Urinary bladder (tissue), 4 donors: ENCODE measurements around the gene GAPDHS. TPM values are rescaled to one million over a fixed set of nuclear protein-coding genes. Genes with fewer than 3 reads are reported as not detected.

Experiments
- DNase-seq: peaks from one replicate; pipeline ENCODE4 v3.0.0-alpha.2; 2015; ENCODE audit errors: extremely low spot score
- H3K27ac ChIP-seq: one replicate; pipeline ENCODE4 v1.5.1; 2013; ENCODE audit warnings: low read depth, mild to moderate bottlenecking, moderate library complexity
- H3K36me3 ChIP-seq: one replicate; pipeline ENCODE4 v1.6.1; 2013; ENCODE audit warnings: mild to moderate bottlenecking, moderate library complexity; ENCODE audit not compliant: insufficient read depth
- H3K4me1 ChIP-seq: one replicate; pipeline ENCODE4 v1.6.1; 2013; ENCODE audit warnings: mild to moderate bottlenecking, moderate library complexity; ENCODE audit not compliant: insufficient read depth
- H3K4me3 ChIP-seq: one replicate; pipeline ENCODE4 v1.5.1; 2013; ENCODE audit warnings: low read depth, low read length
- WGBS: extraction: QIAGEN DNeasy Blood & Tissue Kit; methylation state at CpG from one replicate; pipeline ENCODE4 v1.1.7; 2013; 5-methylcytosine and 5-hydroxymethylcytosine counted together
- polyA plus RNA-seq: library from polyadenylated mRNA; stranded (reverse); fragments of 200-250 nt; gene quantifications from one replicate; pipeline ENCODE4 v1.2.3, GENCODE V29; 2013
- total RNA-seq: library from RNA; depleted of rRNA; stranded (reverse); fragments of >200 nt; gene quantifications from one replicate; pipeline ENCODE4 v1.2.3, GENCODE V29; 2014
- donor health status: healthy with polysubstance abuse.
- donor health status: healthy.

The GAPDHS gene
- total and polyA plus RNA-seq, 2 donors: not detected

DNA sequence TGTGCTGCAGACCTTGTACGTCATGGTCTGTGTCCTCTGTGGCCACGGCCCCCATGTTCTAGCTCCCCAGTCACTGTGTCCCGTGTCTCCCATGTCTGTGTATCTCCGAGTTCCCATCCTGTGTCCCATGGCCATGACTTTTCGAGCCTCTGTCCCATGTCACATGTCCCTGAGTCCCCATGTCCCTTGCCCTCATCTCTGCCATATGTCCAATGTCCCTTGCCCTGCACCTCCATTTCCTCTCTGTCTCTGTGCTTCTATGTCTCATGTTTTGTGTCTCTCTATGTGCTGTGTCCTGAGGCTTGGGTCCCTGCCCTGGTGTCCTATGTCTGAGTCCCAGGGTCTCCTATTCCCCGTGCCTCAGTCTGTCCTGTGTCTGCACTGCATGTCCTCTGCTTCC is 28.2 kb downstream of the GAPDHS start:
- Histone ChIP-seq H3K4me3 (no peak overlapping the region), H3K36me3 (no peaks in the 10 kb centered on the region), H3K27ac (no peak overlapping the region), H3K4me1 (no peaks in the 10 kb centered on the region)
- DNase-seq: no peak
- 79% methylated on average over 6 of the region's 6 CpGs for WGBS

DNA sequence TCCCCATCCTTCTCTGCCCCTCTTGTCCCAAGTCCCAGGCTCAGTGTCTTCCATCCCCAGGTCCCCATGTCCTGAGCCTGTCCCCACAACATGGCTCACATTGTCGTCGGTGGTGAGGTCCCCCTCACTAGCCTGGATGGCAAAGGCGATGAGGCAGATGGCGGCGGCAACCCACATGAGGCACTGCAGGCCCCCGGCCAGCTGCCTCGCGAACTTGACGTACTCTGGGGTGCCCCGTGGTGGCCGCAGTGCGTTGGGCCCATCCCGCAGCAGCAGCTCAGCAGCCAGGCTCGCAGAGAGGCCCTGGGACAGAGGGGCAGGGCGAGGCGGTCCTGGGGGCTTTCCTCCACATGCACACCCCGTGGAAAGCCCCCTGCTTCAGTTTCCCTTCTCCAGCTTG is 29.1 kb downstream of the GAPDHS start:
- H3K4me1 ChIP-seq: no peaks in the 10 kb centered on the region
- DNase-seq: no peak
- H3K36me3 ChIP-seq: no peaks in the 10 kb centered on the region
- 50% methylated on average over 17 of the region's 17 CpGs for WGBS
- H3K27ac ChIP-seq: no peak overlapping the region
- H3K4me3 ChIP-seq: no peak overlapping the region

DNA sequence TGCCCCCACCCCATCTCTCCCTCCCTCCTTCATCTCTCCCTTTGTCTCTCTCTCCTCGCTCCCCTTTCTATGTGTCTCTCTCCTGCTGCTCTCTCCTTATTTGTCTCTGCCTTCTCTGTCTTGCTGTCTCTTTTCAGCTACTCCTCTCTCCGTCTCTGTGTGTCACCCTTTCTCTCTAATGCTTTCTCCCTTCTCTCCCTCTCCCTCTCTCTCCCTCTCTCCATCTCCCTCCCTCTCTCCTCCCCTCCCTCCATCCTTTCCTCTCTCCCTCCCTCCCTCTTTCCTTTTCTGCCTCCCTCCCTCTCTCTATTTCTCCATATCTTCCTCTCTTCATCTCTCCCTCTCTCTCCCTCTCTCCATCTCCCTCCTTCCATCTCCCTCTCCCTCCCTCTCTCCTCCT is 29.5 kb downstream of the GAPDHS start:
- Histone ChIP-seq H3K27ac (no peak overlapping the region), H3K36me3 (no peaks in the 10 kb centered on the region), H3K4me1 (no peaks in the 10 kb centered on the region), H3K4me3 (no peak overlapping the region)
- no peak for DNase-seq
- 51% methylated on average over 2 of the region's 2 CpGs for WGBS

DNA sequence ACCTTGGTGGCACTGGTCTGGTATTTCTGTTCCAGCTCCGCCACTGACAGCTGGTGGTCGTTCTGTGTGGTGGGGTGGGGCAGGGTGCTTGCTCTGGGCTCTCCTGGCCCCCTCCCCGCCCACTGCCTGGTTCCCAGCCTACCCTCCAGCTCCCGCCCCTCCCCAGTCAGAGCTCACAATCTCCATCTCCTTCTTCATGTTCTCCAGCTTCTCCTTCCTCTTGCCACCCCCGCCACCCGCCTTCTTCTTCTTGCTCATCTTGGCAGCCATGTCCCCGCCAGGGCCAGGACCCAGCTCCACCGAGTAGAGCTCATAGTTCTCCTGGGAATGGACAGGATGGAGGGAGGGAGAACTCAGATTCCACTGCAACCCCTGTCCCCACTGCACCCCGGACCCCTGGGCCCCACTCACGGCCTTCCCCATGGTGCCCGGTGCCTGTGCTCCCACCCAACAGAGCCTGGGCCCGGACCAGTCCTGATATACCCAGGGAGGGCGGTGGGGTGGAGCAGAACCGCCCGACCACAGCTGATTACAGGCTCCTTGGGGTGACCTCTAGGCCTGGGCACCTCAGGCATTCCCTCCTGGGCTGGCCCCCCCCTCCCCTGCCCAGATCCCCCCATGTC is 30.1 kb downstream of the GAPDHS start, which contains the start of gene ATP4A:
Gene ATP4A, minus strand, starts transcription at position 452 of the 623 bp plus-strand sequence. Its CDS starts 29 bp downstream, at position 423.
- 67% methylated on average over 15 of the region's 15 CpGs for WGBS
- Histone ChIP-seq H3K36me3 (no peaks in the 10 kb centered on the region), H3K27ac (no peak within 1 kb of the TSS), H3K4me1 (no peaks in the 10 kb centered on the region), H3K4me3 (no peak within 1 kb of the TSS)
- no peak for DNase-seq

DNA sequence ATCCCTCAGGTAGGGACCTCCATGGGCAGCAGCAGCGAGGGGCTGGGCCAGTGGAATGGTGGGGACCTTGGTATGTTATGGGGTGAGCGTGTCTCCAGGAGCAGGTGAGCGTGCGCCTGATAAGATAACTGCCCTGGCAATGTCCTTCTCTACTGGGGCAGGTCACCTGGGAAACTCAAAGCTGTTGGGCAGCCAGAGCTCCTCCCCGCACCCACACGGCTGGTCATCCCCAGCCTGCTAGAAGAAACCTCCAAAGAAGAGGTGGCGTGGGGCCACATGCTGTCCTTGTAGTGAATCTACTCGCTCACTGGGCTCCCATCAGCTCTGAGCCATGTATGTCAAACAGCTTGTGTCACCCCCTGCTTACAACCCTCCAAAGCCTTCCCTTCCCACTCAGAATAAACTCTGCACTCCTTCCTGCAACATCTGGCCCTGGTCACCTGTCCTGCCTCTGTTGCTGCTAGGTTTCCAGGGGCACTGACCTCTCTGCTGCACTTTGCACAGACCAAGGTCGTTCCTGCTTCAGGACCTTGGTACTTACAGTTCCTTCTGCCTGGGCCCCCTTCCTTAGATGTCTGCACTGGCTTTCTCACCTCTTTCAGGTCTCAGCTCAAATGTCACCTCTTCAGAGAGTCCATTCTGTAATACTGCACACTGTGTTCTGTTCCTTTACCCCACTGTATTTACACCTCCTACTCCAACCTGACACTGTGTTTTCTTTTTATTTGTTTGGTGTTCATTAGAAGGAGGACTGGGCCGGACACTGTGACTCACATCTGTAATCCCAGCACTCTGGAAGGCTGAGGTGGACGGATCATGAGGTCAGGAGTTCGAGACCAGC is 32.0 kb downstream of the GAPDHS start:
- WGBS: 79% methylated on average over 12 of the region's 12 CpGs

DNA sequence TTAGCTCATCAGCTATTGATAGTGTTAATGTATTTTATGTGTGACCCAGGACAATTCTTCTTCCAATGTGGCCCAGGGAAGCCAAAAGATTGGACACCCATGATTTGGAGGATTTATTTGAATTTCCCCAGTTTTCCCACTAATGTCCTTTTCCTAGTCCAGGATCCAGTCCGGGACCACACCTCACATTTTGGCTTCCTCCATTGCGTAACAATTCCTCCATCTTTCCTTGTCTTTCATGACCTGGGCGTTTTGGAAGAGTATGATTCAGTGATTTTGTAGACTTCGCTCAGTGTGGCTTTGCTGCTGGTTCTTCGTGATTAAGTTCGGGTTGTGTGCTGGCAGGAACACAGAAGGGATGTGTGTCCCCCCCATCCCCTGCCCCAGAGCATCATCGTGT is 33.5 kb downstream of the GAPDHS start:
- 73% methylated on average over 7 of the region's 7 CpGs for WGBS
- Histone ChIP-seq H3K4me3 (no peak overlapping the region), H3K36me3 (no peaks in the 10 kb centered on the region), H3K27ac (no peak overlapping the region), H3K4me1 (no peaks in the 10 kb centered on the region)
- DNase-seq: no peak

More for the DNA sequence above, 32.0 kb downstream of the GAPDHS start:
- no peak for DNase-seq
- Histone ChIP-seq H3K4me3 (no peak overlapping the region), H3K36me3 (no peaks in the 10 kb centered on the region), H3K27ac (no peak overlapping the region), H3K4me1 (no peaks in the 10 kb centered on the region)

DNA sequence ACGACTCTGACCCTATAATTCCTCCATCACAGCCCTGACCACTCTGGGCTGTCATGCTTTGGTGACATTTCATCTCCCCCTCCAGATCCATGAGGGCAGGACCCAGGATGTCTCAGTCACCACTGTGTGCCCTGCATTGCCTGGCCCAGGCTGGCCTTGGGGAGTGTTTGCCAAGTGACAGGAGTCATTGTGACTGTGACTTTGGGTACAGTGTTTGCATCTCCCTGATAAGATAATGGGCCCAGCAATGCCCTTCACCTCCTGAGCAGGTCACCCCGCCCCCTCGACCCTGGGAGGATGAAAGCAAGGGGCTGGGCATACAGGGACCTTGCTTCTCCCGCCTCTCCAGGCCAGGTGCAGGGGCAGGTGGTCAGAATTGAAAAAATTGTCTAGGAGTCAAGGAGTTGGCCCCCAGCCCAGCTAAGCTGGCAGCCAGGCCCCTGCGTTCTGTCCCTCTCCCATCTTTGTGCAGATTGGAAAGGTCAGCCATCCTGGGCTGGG is 36.1 kb downstream of the GAPDHS start:
- Histone ChIP-seq H3K4me3 (no peak overlapping the region), H3K4me1 (no peaks in the 10 kb centered on the region), H3K27ac (no peak overlapping the region), H3K36me3 (no peaks in the 10 kb centered on the region)
- DNase-seq: no peak
- 57% methylated on average over 5 of the region's 5 CpGs for WGBS

DNA sequence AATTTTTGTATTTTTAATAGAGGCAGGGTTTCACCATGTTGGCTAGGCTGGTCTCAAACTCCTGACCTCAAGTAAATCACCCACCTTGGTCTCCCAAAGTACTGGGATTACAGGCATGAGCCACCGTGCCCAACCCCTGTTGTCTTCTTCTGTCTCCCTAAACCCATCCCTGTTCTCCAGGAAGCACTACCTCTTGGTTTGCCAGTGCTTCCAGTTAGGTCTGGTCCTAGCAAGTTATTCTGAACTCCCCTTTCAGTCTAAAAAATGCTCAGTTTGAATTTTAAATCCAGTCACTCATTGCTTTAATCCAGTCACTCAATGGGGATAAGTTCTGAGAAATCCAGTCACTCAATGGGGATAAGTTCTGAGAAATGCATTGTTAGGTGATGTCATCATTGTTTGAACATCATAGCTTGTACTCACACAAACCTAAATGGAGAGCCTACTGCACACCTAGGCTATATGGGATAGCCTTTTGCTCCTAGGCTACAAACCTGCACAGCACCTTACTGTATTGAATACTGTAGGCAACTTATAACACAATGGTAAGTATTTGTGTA is 38.2 kb downstream of the GAPDHS start:
- DNase-seq: no peak
- Histone ChIP-seq H3K27ac (no peak overlapping the region), H3K4me3 (no peak overlapping the region), H3K36me3 (no peaks in the 10 kb centered on the region), H3K4me1 (no peaks in the 10 kb centered on the region)
- 91% methylated on average over 1 of the region's 1 CpG for WGBS

DNA sequence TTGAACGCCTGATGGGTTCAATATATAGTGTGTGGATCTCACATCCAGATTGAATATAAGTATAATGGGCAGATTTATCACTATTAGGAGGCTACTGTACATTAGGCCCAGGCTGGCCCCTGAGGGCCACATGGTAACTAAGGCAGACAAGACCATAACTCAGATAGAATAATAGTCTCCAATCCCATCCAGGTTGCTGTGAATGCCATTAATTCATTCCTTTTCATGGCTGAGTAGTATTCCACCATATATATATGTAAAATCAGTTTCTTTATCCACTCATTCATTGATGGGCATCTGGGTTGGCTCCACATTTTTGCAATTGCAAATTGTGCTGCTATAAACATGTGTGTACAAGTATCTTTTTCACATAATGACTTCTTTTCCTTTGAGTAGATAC is 44.7 kb downstream of the GAPDHS start:
- Histone ChIP-seq H3K4me3 (no peak overlapping the region), H3K4me1 (no peaks in the 10 kb centered on the region), H3K36me3 (no peaks in the 10 kb centered on the region), H3K27ac (no peak overlapping the region)
- WGBS: 87% methylated on average over 1 of the region's 1 CpG
- no peak for DNase-seq

DNA sequence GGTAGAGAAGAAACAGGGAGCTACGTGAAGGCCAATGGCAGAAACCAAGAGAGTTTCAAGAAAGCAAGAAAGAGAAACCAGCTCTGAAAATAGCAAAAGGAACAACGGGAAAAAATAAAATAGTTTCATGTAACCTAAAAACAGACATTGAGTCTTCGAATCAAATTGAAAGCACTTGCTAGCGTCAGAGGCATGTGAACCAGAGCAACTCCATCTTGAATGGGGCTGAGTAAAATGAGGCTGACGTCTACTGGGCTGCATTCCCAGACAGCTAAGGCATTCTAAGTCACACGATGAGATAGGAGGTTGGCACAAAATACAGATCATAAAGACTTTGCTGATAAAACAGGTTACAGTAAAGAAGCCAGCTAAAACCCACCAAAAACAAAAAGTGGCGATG is 45.5 kb downstream of the GAPDHS start:
- no peak overlapping the region for H3K4me3 ChIP-seq
- H3K36me3 ChIP-seq: no peaks in the 10 kb centered on the region
- no peak overlapping the region for H3K27ac ChIP-seq
- no peak for DNase-seq
- 49% methylated on average over 7 of the region's 7 CpGs for WGBS
- H3K4me1 ChIP-seq: no peaks in the 10 kb centered on the region

DNA sequence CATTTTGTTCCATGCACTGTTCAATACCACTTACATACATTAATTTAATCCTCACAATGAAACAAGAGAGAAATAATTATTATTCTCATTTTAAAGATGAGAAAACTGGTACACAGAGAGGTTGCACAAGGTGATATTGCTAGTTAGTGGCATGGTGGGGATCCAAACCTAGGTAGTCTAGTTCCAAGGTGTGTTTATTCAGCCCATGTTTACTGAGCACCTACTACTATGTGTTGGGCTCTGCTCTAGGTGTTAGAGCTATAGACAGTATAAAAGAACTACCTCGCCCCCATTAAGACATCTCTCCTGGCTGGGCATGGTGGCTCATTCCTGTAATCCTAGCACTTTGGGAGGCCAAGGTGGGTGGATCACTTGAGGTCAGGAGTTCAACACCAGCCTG is 49.5 kb downstream of the GAPDHS start:
- no peaks in the 10 kb centered on the region for H3K4me1 ChIP-seq
- DNase-seq: no peak
- H3K36me3 ChIP-seq: no peaks in the 10 kb centered on the region
- H3K27ac ChIP-seq: no peak overlapping the region
- WGBS: 80% methylated on average over 1 of the region's 1 CpG
- H3K4me3 ChIP-seq: no peak overlapping the region

DNA sequence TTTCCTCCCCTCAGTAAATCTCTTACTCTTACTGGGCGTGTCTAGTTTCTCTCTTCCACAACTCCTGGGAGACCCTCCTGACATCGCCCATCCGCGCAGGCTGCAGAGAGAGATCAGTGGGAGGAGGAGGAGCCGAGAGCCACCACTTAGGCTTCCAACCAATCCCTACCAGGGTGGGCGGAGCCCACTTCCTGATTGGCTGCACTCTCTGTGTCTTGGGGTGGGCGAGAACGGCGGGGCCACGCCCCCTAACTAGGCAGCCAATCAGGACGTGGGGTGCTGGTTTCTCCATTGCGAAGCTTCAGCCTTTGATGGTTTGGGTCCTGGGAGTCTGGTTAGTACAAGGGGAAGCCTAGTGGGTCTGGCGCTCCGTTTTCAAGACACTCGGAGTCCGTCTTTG is 52.6 kb downstream of the GAPDHS start, which contains the start of gene PMIS2:
Gene PMIS2, plus strand, starts transcription at position 326 of the 400 bp plus-strand sequence. CDS start 87 bp downstream, outside the sequence.
- H3K4me1 ChIP-seq: no peaks in the 10 kb centered on the region
- H3K27ac ChIP-seq: no peak within 1 kb of the TSS
- H3K36me3 ChIP-seq: no peaks in the 10 kb centered on the region
- DNase-seq: no peak
- WGBS: 52% methylated on average over 16 of the region's 16 CpGs
- no peak within 1 kb of the TSS for H3K4me3 ChIP-seq

DNA sequence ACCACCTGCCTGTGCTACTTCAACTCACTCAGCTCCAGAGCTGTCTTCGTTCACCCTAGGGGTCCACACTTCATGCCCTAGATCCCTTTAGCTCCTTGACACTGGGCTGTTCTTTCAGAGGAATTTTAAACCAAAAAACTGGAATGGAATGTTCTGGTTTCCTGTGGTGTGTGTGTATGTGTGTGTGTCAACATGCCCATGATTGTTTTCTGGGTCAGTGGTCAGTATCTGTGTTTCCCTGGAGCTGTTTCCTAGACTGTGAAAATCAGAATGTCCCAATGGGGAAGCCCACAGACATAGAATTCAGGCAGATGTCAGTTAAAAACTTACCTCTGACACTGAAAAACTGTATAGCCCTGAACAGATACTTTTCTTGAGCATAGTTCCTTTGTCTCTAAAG is 54.1 kb downstream of the GAPDHS start:
- H3K27ac ChIP-seq: no peak overlapping the region
- H3K4me3 ChIP-seq: no peak overlapping the region
- 43% methylated on average over 1 of the region's 1 CpG for WGBS
- H3K4me1 ChIP-seq: no peaks in the 10 kb centered on the region
- no peaks in the 10 kb centered on the region for H3K36me3 ChIP-seq
- no peak for DNase-seq

DNA sequence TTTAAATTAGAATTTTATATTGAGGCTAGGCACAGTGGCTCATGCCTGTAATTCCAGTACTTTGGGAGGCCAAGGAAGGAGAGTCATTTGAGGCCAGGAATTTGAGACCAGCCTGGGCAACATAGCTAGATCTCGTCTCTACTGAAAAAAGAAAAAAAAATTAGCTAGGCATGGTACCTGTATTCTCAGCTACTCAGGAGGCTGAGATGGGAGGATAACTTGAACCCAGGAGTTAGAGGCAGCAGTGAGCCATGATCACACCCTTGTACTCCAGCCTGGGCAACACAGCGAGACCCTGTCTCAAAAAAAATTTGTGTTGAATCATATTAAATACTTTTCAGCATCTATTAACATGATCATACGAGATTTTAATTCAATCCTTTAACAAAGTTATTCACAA is 57.6 kb downstream of the GAPDHS start:
- H3K4me3 ChIP-seq: no peak overlapping the region
- no peak overlapping the region for H3K27ac ChIP-seq
- H3K36me3 ChIP-seq: no peaks in the 10 kb centered on the region
- 83% methylated on average over 3 of the region's 3 CpGs for WGBS
- no peaks in the 10 kb centered on the region for H3K4me1 ChIP-seq
- no peak for DNase-seq
